SIG-M5 (cell line): Measurements from ENCODE around the gene CASP8AP2.
"Not testable (repeated sequence)": the region's sequence is repeated elsewhere in the genome, so short reads cannot be mapped to it uniquely, and the experiment has no call there.

Source experiments
- DNase-seq: peaks from one replicate; lab custom pipeline; 2025; lab: John Stamatoyannopoulos, UW

CASP8AP2 gene

GRCh38 chr6:89829472-89830169 lies at the start of gene CASP8AP2:
CASP8AP2 (plus strand) TSS chr6:89829880.
- peak; percentile 91 for DNase-seq

- no peak for DNase-seq
These were observed 48.3 kb upstream of the CASP8AP2 start for GRCh38 chr6:89781070-89782034.

DNA sequence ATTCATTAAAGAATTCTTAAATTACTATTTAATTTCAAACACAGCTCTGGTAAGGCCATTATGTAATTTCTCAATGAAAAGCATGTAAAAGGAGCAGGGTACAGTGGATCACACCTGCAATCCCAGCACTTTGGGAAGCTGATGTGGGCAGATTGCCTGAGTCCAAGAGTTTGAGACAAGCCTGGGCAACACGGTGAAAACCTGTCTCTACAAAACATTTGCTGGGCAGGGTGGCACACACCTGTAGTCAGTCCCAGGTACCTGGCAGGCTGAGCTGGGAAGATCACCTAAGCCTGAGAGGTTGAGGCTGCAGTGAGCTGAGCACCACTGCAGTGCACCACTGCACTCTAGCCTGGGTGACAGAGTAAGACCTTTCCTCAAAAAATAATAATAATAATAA lies 47.5 kb upstream of the CASP8AP2 start:
- no peak for DNase-seq

DNA sequence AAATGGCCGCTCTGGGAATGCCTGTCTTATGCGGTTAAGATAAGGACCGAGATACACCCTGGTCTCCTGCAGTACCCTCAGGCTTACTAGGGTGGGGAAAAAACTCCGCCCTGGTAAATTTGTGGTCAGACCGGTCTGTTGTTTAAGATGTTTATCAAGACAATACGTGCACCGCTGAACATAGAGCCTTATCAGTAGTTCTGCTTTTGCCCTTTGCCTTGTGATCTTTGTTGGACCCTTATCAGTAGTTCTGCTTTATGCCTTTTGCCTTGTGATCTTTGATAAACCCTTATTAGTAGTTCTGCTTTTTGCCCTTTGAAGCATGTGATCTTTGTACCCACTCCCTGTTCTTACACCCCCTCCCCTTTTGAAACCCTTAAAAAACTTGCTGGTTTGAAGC lies 46.4 kb upstream of the CASP8AP2 start:
- not testable (repeated sequence) for DNase-seq

DNA sequence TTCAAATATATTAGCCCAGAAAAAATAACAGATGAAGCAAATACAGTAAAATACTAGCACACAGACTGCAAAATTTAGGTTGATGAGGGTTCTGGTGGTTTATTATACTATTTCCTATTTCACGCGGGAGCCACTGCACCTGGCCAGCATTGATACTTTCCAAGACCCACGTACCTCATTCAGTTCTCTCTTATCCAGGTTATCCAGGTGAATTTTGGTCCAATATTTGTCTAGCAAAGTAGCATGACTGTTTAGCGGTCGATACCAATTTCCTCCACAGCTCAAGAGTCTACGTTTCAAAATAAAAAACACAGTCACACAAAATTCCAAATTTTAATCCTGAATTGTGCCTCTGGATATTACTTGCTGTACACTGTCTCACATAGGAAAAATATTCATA lies 44.8 kb upstream of the CASP8AP2 start:
- DNase-seq: no peak

- DNase-seq: no peak
These were observed 42.7 kb upstream of the CASP8AP2 start for GRCh38 chr6:89786970-89787369.

DNA sequence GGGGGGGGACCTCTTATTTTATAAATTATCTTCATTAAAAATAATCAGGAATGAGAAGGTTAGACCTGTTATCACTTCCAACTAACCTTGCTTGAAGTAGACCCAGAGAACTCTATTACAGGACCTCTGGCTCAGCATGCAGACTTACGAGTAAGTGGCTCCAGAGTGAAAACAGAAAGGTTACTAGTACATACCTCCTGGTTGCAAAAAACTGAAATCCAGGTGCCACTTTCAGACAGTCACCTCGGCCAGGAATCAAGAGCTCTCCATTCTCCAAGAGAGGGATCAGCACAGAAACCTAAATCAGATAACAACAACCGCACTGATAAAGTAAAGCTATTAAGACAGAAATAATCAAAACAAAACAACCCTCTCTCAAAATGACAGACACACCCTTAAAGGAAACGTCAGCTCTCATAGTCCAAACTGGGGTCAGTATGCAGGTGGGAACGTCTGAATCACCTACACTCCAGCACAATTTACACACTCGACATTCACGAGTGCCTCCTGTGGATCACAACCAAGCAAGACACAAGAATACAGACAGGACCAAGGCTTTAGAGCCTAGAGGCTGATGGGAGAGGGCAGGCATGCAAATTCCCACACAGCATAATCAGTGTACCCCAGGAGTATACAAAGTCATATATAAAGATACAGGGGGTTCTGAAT lies 41.9 kb upstream of the CASP8AP2 start:
- no peak for DNase-seq

DNA sequence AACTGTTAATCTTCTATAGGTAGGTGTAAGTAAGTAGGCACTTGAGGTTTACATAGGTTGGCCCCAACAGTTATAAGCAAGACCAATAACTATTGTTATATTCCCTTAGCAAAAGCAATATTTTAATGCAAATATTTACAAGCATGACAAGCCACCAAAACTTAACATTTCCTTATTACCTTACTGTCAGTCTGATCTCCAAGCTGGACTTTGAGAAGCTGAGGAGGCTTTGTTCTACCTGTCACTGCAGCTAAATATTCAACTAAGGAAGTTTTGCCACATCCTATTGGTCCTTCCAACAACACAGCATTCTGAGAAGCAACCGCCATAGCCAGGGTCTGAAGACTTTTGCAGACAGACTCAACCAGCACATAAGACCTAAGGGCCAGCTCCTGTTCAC lies 39.7 kb upstream of the CASP8AP2 start:
- DNase-seq: no peak

DNA sequence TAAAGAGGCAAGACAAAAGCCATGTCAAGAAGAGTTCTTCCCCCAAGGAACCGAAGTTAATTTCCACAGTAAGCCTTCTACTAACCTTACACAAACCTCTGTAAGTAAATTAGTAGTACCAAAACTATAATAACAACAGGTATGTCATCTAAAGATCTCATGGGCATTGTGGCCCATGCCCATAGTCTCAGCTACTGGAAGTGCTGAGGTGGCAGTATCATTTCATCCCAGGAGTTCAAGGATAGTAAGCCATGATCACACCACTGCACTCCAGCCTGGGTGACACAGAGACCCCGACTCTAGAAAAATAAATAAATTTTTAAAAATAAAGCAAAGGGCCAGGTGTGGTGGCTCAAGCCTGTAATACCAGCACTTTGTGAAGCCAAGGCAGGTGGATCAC lies 39.3 kb upstream of the CASP8AP2 start:
- no peak for DNase-seq

GRCh38 chr6:89792881-89793280 lies 36.8 kb upstream of the CASP8AP2 start:
- no peak for DNase-seq

GRCh38 chr6:89793586-89793985 lies 36.1 kb upstream of the CASP8AP2 start:
- no peak for DNase-seq

GRCh38 chr6:89794324-89794723 lies 35.4 kb upstream of the CASP8AP2 start:
- DNase-seq: no peak

GRCh38 chr6:89797317-89797716 lies 32.4 kb upstream of the CASP8AP2 start:
- no peak for DNase-seq

- no peak for DNase-seq
These were observed 30.6 kb upstream of the CASP8AP2 start for GRCh38 chr6:89799096-89799495.

DNA sequence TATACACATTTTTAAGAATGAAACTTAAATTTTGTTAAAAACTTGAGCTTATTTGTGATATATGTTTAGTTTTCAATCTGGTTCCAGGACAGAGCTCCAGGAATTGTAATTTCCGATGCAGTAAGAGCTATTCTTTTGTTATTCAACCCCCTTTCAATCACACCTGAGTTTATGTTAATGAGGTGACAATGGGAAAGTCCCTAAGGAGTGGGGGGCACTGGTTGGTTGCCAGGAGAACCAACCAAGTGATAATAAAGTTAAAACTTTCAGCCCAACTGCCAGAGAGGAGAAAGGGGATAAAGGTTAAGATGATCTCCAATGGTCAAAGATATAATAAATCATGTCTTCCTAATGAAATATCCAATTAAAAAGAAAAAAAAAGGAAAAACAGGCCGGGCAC lies 29.9 kb upstream of the CASP8AP2 start:
- no peak for DNase-seq

DNA sequence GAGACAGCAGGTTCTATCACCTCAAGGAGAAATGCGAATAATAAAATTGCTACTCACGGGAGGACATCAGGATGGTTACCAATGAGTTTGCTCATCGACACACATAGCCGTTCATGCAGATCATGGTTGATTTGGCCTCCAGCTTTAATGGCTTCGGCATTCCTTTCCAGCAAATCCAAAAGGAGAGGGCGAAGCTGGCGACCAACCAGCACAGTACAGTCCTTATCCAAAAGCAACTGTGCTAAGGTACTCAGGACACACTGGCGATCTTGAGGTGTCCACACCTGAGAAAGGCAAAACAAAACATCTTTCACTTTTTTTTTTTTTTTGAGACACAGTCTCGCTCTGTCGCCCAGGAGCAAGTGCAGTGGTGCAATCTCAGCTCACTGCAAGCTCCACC lies 26.4 kb upstream of the CASP8AP2 start:
- DNase-seq: no peak

DNA sequence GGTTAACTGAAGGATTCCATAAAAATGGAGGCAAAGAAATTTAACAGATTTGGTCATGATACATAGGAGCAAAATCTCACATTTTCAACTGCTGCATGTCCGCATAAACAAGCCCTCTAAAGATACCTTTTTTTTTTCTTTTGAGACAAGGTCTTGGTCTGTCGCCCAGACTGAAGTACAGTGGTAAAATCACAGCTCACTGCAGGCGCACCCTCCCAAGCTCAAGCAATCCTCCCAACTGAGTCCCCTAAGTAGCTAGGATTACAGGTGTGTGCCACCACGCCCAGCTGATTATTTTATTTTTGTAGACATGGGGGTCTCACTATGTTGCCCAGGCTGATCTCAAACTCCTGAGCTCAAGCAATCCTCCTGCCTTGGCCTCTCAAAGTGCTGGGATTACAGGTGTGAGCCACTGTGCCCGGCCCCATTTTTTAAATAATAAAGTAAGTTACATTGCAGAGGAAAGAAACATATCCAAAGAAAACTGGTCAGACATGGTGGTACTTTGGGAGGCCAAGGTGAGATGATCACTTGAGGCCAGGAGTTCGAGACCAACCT lies 23.8 kb upstream of the CASP8AP2 start:
- no peak for DNase-seq

- no peak for DNase-seq
These were observed 22.1 kb upstream of the CASP8AP2 start for GRCh38 chr6:89807581-89807980.

DNA sequence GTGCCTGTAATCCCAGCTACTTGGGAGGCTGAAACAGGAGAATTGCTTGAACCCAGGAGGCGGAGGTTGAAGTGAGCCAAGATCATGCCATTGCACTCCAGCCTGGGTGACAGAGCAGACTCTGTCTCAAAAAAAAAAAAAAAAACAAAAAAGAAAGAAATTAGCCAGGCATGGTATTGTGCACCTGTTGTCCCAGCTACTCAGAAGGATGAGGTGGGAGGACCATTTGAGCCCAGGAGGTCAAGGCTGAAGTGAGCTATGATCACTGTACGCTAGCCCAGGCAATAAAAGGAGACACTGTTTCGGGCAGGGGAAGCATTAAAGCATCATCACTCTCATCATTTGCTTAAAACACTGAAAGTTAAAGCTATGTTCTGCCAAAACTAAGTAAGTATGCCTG lies 16.3 kb upstream of the CASP8AP2 start:
- not testable (repeated sequence) for DNase-seq

GRCh38 chr6:89817481-89817880 lies 12.2 kb upstream of the CASP8AP2 start:
- no peak for DNase-seq

GRCh38 chr6:89818977-89819335 lies 10.7 kb upstream of the CASP8AP2 start:
- no peak for DNase-seq

DNA sequence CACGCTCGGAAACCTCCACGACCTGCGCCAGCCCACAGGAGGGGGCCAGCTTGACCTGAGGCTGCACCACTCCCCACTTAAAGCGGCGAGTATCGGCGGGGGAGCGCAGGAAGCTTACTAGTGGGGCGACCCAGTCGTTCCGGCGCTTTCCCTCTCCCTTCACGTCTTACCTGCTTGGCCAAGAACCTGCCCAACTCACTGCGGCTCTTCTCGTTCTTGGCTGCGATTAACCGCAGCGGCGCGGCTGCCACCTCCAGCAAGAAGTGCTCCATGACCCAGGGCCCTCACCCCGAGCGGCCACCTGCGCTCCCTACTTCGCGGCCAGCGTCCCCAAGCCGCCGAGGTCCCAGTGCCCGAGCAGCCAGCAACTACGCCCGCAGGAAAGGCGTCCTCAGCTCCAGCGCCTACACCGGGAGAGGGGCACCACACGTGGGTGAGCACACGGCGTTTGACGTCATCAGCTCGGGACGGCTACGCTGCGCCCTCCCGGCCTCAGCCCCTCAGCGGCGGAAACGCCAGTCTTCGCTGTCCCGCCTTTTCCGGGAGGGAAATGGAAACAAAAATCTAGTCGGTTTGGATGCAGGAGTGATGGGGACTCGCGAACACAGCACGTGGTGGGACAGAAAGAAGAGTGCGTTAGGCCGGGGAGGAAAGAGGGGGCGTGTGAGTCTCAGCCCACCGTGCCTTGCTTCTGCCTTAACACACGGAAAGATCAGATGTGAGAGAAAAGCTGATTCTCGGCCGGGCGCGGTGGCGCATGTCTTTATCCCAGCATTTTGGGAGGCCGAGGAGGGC lies 10.1 kb upstream of the CASP8AP2 start, which contains the start of gene MDN1:
TSS of gene MDN1 (minus strand) at position 459 of the 795 bp plus-strand sequence. CDS start at position 272, 187 bp downstream.
- peak; percentile 82 for DNase-seq
